IMR-90 (cell line): ENCODE measurements around the gene FLRT3. TPM values are rescaled to one million over a fixed set of nuclear protein-coding genes. Genes with fewer than 3 reads are reported as not detected.

Source experiments
- ATAC-seq: fragments of 200-7000 bp; cut with Tn5 transposase; 2 replicates; pipeline ENCODE4 v1.9.1; 2020; ENCODE audit warnings: low read depth, mild to moderate bottlenecking, moderate library complexity
- BruUV-seq: library from RNA; stranded (reverse); fragments of 400-500 nt; replicated peaks from 2 replicates; lab custom pipeline; 2021; lab: Mats Ljungman, UMichigan
- CTCF ChIA-PET: fragments of 300-600 bp; formaldehyde crosslinking; extraction: SDS; loops from one replicate; lab custom pipeline; 2021; ENCODE audit warnings: antibody characterized with exemption; lab: Yijun Ruan, JAX
- POLR2A ChIA-PET: fragments of 300-600 bp; sonication (Branson Sonifier 250); formaldehyde crosslinking; loops from one replicate; lab custom pipeline; 2022; ENCODE audit warnings: antibody characterized with exemption; ENCODE audit not compliant: unreplicated experiment; lab: Charles Lee
- DNase-seq: peaks from one replicate; pipeline ENCODE4 v3.0.0; 2013
- H2AFZ ChIP-seq: replicated peaks from 2 replicates; pipeline ENCODE3; 2013; ENCODE audit warnings: low read length, mild to moderate bottlenecking; ENCODE audit not compliant: poor library complexity
- H2AK5ac ChIP-seq: 2 replicates; pipeline ENCODE4 v1.6.1; 2013; ENCODE audit warnings: low read depth, low read length, inconsistent platforms
- H2AK9ac ChIP-seq: replicated peaks from 2 replicates; pipeline ENCODE3; 2013; ENCODE audit warnings: mild to moderate bottlenecking, low read depth, low read length, moderate library complexity; ENCODE audit not compliant: poor library complexity
- H2BK120ac ChIP-seq: 2 replicates; pipeline ENCODE4 v1.6.1; 2013; ENCODE audit warnings: low read depth, low read length, inconsistent platforms
- H2BK15ac ChIP-seq: 3 replicates; pipeline ENCODE4 v1.6.1; 2013; ENCODE audit warnings: low read depth, low read length, inconsistent platforms
- H2BK20ac ChIP-seq: 2 replicates; pipeline ENCODE4 v1.6.1; 2013; ENCODE audit warnings: low read depth, mild to moderate bottlenecking, inconsistent platforms, low read length, moderate library complexity
- H2BK5ac ChIP-seq: 2 replicates; pipeline ENCODE4 v1.6.1; 2013; ENCODE audit warnings: mild to moderate bottlenecking, low read depth, low read length, inconsistent platforms; ENCODE audit not compliant: poor library complexity, severe bottlenecking
- H3K14ac ChIP-seq: replicated peaks from 2 replicates; pipeline ENCODE4 v1.6.1; 2013; ENCODE audit warnings: low read depth, low read length, inconsistent platforms
- H3K18ac ChIP-seq: 2 replicates; pipeline ENCODE4 v1.6.1; 2013; ENCODE audit warnings: low read depth, low read length, control low read depth
- H3K23ac ChIP-seq: 2 replicates; pipeline ENCODE4 v1.6.1; 2013; ENCODE audit warnings: low read depth, low read length, inconsistent platforms
- H3K27ac ChIP-seq: 2 replicates; pipeline ENCODE4 v1.5.1; 2013; ENCODE audit warnings: mild to moderate bottlenecking, control low read depth, low read length; ENCODE audit not compliant: insufficient read depth
- H3K27me3 ChIP-seq: 2 replicates; pipeline ENCODE4 v1.6.1; 2013; ENCODE audit warnings: low read length; ENCODE audit not compliant: control insufficient read depth, insufficient read depth
- H3K36me3 ChIP-seq: 2 replicates; pipeline ENCODE4 v1.6.1; 2013; ENCODE audit warnings: low read length, mixed read lengths; ENCODE audit not compliant: control insufficient read depth, insufficient read depth
- H3K4ac ChIP-seq: 2 replicates; pipeline ENCODE4 v1.6.1; 2013; ENCODE audit warnings: low read depth, low read length, inconsistent platforms
- H3K4me1 ChIP-seq: 2 replicates; pipeline ENCODE4 v1.6.1; 2013; ENCODE audit warnings: low read length, mixed read lengths; ENCODE audit not compliant: control insufficient read depth, insufficient read depth
- H3K4me2 ChIP-seq: 2 replicates; pipeline ENCODE4 v1.6.1; 2013; ENCODE audit warnings: low read depth, mild to moderate bottlenecking, control low read depth, low read length, moderate library complexity
- H3K4me3 ChIP-seq: 2 replicates; pipeline ENCODE4 v1.5.1; 2013; ENCODE audit warnings: low read depth, mild to moderate bottlenecking, control low read depth, low read length, moderate library complexity; ENCODE audit not compliant: insufficient read depth
- H3K56ac ChIP-seq: 2 replicates; pipeline ENCODE4 v1.6.1; 2013; ENCODE audit warnings: low read length, inconsistent platforms; ENCODE audit not compliant: insufficient read depth; ENCODE audit errors: extremely low read depth
- H3K79me1 ChIP-seq, 2 experiments: 2 replicates each; pipeline ENCODE4 v1.6.1; 2013; ENCODE audit warnings: low read length in 2 of 2, inconsistent platforms in 1 of 2, low read depth in 1 of 2
- H3K9ac ChIP-seq: 2 replicates; pipeline ENCODE4 v1.6.1; 2013; ENCODE audit warnings: low read depth, low read length, control low read depth
- H3K9me1 ChIP-seq: 2 replicates; pipeline ENCODE4 v1.6.1; 2013; ENCODE audit warnings: low read length, inconsistent platforms; ENCODE audit not compliant: insufficient read depth
- H3K9me3 ChIP-seq: 2 replicates; pipeline ENCODE4 v1.6.1; 2013; ENCODE audit warnings: low read length; ENCODE audit not compliant: control insufficient read depth, insufficient read depth
- H4K20me1 ChIP-seq: 2 replicates; pipeline ENCODE4 v1.6.1; 2013; ENCODE audit warnings: low read length, inconsistent platforms; ENCODE audit not compliant: insufficient read depth
- H4K5ac ChIP-seq: 2 replicates; pipeline ENCODE4 v1.6.1; 2013; ENCODE audit warnings: mild to moderate bottlenecking, low read depth, low read length, control low read depth
- H4K8ac ChIP-seq, 2 experiments: 2 replicates each; pipeline ENCODE4 v1.6.1; 2013; ENCODE audit warnings: low read depth in 2 of 2, low read length in 2 of 2, control low read depth in 1 of 2, inconsistent platforms in 1 of 2
- H4K91ac ChIP-seq: 2 replicates; pipeline ENCODE4 v1.6.1; 2013; ENCODE audit warnings: low read depth, low read length, inconsistent platforms; ENCODE audit not compliant: insufficient read depth
- BHLHE40 ChIP-seq: fragments of 150-350 bp; IDR thresholded peaks from 2 replicates; pipeline ENCODE4 v1.6.1; 2016; ENCODE audit warnings: mild to moderate bottlenecking, low read depth, low read length
- CEBPB ChIP-seq: IDR thresholded peaks from 2 replicates; pipeline ENCODE4 v1.6.1; 2012; ENCODE audit warnings: low read depth, low read length, improper control_type of control experiment
- FOS ChIP-seq: fragments of 150-350 bp; IDR thresholded peaks from 2 replicates; pipeline ENCODE4 v1.6.1; 2016; ENCODE audit warnings: low read depth, low read length
- MAFK ChIP-seq: IDR thresholded peaks from 2 replicates; pipeline ENCODE4 v1.6.1; 2012; ENCODE audit warnings: low read depth, low read length, improper control_type of control experiment
- MAZ ChIP-seq: IDR thresholded peaks from 2 replicates; pipeline ENCODE4 v1.6.1; 2012; ENCODE audit warnings: low read depth, mild to moderate bottlenecking, low read length, improper control_type of control experiment, moderate library complexity, borderline replicate concordance
- MXI1 ChIP-seq: IDR thresholded peaks from 2 replicates; pipeline ENCODE4 v1.6.1; 2012; ENCODE audit warnings: low read depth, mild to moderate bottlenecking, low read length, moderate library complexity, borderline replicate concordance
- NFE2L2 ChIP-seq: fragments of 150-350 bp; IDR thresholded peaks from 2 replicates; pipeline ENCODE4 v1.6.1; 2016; ENCODE audit warnings: low read depth, mild to moderate bottlenecking, low read length
- POLR2A ChIP-seq: IDR thresholded peaks from 2 replicates; pipeline ENCODE4 v1.6.1; 2012; ENCODE audit warnings: mild to moderate bottlenecking, low read depth, low read length
- RCOR1 ChIP-seq: IDR thresholded peaks from 2 replicates; pipeline ENCODE4 v1.6.1; 2012; ENCODE audit warnings: mild to moderate bottlenecking, low read length, improper control_type of control experiment; ENCODE audit not compliant: insufficient replicate concordance
- RFX5 ChIP-seq: IDR thresholded peaks from 2 replicates; pipeline ENCODE4 v1.8.0; 2012; ENCODE audit warnings: low read depth, mild to moderate bottlenecking, low read length, moderate library complexity
- SMC3 ChIP-seq: fragments of 150-350 bp; IDR thresholded peaks from 2 replicates; pipeline ENCODE4 v1.6.1; 2016; ENCODE audit warnings: low read depth, mild to moderate bottlenecking, antibody characterized with exemption, low read length, moderate library complexity
- WGBS, 2 experiments: methylation state at CpG; one replicate each; pipeline versions ENCODE4 v1.1.5 to v1.1.7; 2013; ENCODE audit warnings: missing lambda C conversion rate in 2 of 2; ENCODE audit not compliant: insufficient read length in 1 of 2; ENCODE audit errors: extremely low coverage in 2 of 2; 5-methylcytosine and 5-hydroxymethylcytosine counted together
- dilution Hi-C: fragments of 300-500 bp; cut with HindIII; formaldehyde crosslinking; loops from one replicate; pipeline ENCODE4 v1.14.3; 2018; ENCODE audit warnings: low sequenced_read_pairs; ENCODE audit not compliant: unreplicated experiment
- in situ Hi-C: fragments of 300-500 bp; cut with MboI; formaldehyde crosslinking; loops from 3 replicates; pipeline ENCODE4 v1.14.3; 2019; ENCODE audit warnings: low sequenced_read_pairs, inconsistent platforms, mixed read lengths
- intact Hi-C: fragments of 100-400 bp; cut with micrococcal nuclease; formaldehyde crosslinking; loops from 2 replicates; pipeline ENCODE4 v1.10.0; 2022
- polyA plus RNA-seq, 3 experiments: library from polyadenylated mRNA; depleted of rRNA; stranded (reverse); fragments of >200 nt; gene quantifications; 2 replicates each; pipeline ENCODE4 v1.2.3, GENCODE V29; 2012; ENCODE audit warnings: low replicate concordance in 1 of 3
- total RNA-seq: library from RNA; depleted of rRNA; stranded (reverse); fragments of >200 nt; gene quantifications from 2 replicates; pipeline ENCODE4 v1.2.3, GENCODE V29; 2012
- TF ChIP-seq, protein P1 (sequence below): fragments of 150-350 bp; IDR thresholded peaks from 2 replicates; pipeline ENCODE4 v1.6.1; 2016; ENCODE audit warnings: low read depth, mild to moderate bottlenecking, low read length, moderate library complexity, borderline replicate concordance
- TF ChIP-seq, protein P2 (sequence below): fragments of 150-350 bp; IDR thresholded peaks from 2 replicates; pipeline ENCODE4 v1.6.1; 2017; ENCODE audit warnings: mild to moderate bottlenecking, antibody characterized with exemption, low read length, low read depth
- TF ChIP-seq, protein P3 (sequence below): conservative IDR thresholded peaks from 2 replicates; pipeline ENCODE4 v1.5.1; 2012; ENCODE audit warnings: mild to moderate bottlenecking, low read depth, low read length, improper control_type of control experiment

The FLRT3 gene
- total and polyA plus RNA-seq, 2 of the 4 experiments (the other 2 are of a cell fraction) = 1.8 to 6.6 TPM

DNA sequence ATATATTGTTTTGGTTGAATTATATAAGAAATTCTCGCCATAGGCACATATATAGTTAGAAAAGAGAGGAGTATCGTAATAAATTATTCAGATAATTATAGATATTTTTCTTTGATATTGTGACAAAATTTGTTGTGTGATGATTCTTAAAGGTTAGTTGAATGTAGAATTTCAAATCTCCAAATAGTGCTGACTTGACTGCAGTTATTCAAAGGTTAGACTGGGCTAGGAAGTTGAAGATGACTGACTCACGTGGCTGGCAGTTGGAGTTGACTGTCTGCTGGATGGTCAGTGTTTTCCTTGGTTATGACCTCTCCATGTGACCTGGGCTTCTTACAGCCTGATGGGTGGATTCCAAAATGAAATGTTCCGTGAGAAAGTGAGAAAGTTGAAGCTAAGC is 55.3 kb downstream of the FLRT3 start:
- Histone ChIP-seq H2BK5ac (no peak overlapping the region), H3K9ac (no peak overlapping the region), H4K91ac (no peak overlapping the region), H2AFZ (no peak overlapping the region), H3K23ac (no peak overlapping the region), H4K8ac (no peak overlapping the region), H4K20me1 (no peaks in the 10 kb centered on the region), H3K9me3 (no peaks in the 10 kb centered on the region), H3K4ac (no peak overlapping the region), H3K56ac (no peak overlapping the region), H3K18ac (no peak overlapping the region), H3K9me1 (no peaks in the 10 kb centered on the region), H2AK5ac (no peak overlapping the region), H4K5ac (no peak overlapping the region), H3K27ac (no peak overlapping the region), H3K79me1 (no peaks in the 10 kb centered on the region), H3K4me1 (no peaks in the 10 kb centered on the region), H2BK15ac (no peak overlapping the region), H3K27me3 (no peaks in the 10 kb centered on the region), H2BK120ac (no peak overlapping the region), H3K14ac (no peak overlapping the region), H3K4me2 (no peak overlapping the region), H3K36me3 (no peaks in the 10 kb centered on the region), H2BK20ac (no peak overlapping the region), H3K4me3 (no peak overlapping the region), H2AK9ac (no peak overlapping the region)
- BruUV-seq = no TSS peak
- CTCF ChIA-PET = no interaction called here
- POLR2A ChIA-PET = no interaction called here
- ATAC-seq (no peak), DNase-seq (no peak)
- in situ Hi-C loops (no loop called here), intact Hi-C loops (no loop called here), dilution Hi-C loops (no loop called here)
- no peak for TF ChIP-seq MAZ
- TF ChIP-seq BHLHE40 = no peak
- no peak for TF ChIP-seq MAFK
- TF ChIP-seq MXI1 = no peak
- TF ChIP-seq, protein P1, sequence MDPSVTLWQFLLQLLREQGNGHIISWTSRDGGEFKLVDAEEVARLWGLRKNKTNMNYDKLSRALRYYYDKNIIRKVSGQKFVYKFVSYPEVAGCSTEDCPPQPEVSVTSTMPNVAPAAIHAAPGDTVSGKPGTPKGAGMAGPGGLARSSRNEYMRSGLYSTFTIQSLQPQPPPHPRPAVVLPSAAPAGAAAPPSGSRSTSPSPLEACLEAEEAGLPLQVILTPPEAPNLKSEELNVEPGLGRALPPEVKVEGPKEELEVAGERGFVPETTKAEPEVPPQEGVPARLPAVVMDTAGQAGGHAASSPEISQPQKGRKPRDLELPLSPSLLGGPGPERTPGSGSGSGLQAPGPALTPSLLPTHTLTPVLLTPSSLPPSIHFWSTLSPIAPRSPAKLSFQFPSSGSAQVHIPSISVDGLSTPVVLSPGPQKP = no peak
- no peak for TF ChIP-seq CEBPB
- TF ChIP-seq SMC3 = no peak
- TF ChIP-seq, protein P2, sequence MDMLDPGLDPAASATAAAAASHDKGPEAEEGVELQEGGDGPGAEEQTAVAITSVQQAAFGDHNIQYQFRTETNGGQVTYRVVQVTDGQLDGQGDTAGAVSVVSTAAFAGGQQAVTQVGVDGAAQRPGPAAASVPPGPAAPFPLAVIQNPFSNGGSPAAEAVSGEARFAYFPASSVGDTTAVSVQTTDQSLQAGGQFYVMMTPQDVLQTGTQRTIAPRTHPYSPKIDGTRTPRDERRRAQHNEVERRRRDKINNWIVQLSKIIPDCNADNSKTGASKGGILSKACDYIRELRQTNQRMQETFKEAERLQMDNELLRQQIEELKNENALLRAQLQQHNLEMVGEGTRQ = no peak
- no peak for TF ChIP-seq RFX5
- TF ChIP-seq NFE2L2 = no peak
- TF ChIP-seq RCOR1 = no peak
- TF ChIP-seq FOS = no peak
- TF ChIP-seq, protein P3, sequence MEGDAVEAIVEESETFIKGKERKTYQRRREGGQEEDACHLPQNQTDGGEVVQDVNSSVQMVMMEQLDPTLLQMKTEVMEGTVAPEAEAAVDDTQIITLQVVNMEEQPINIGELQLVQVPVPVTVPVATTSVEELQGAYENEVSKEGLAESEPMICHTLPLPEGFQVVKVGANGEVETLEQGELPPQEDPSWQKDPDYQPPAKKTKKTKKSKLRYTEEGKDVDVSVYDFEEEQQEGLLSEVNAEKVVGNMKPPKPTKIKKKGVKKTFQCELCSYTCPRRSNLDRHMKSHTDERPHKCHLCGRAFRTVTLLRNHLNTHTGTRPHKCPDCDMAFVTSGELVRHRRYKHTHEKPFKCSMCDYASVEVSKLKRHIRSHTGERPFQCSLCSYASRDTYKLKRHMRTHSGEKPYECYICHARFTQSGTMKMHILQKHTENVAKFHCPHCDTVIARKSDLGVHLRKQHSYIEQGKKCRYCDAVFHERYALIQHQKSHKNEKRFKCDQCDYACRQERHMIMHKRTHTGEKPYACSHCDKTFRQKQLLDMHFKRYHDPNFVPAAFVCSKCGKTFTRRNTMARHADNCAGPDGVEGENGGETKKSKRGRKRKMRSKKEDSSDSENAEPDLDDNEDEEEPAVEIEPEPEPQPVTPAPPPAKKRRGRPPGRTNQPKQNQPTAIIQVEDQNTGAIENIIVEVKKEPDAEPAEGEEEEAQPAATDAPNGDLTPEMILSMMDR = no peak
- no peak for TF ChIP-seq POLR2A
- 86% methylated on average over 1 of the region's 4 CpGs; no CpG with 5 or more reads in 1 of the 2 experiments for WGBS, 2 experiments
